H9 (cell line): ENCODE measurements around the gene TRPM1. TPM values are rescaled to one million over a fixed set of nuclear protein-coding genes. Genes with fewer than 3 reads are reported as not detected.

Experiments used
- DNase-seq: peaks from one replicate; pipeline ENCODE4 v3.0.0-alpha.2; 2017
- H2AFZ ChIP-seq: one replicate; pipeline ENCODE4 v1.6.1; 2013; ENCODE audit warnings: mild to moderate bottlenecking, low read length, control low read depth, moderate library complexity
- H2AK5ac ChIP-seq: 2 replicates; pipeline ENCODE4 v1.6.1; 2013; ENCODE audit warnings: low read length, control low read depth, mixed read lengths; ENCODE audit not compliant: insufficient read length
- H2BK120ac ChIP-seq: one replicate; pipeline ENCODE4 v1.6.1; 2013; ENCODE audit warnings: low read depth, mild to moderate bottlenecking, low read length, control low read depth, inconsistent platforms; ENCODE audit not compliant: poor library complexity, severe bottlenecking
- H2BK12ac ChIP-seq: 2 replicates; pipeline ENCODE4 v1.6.1; 2013; ENCODE audit warnings: low read length, control low read depth, mixed read lengths, low read depth; ENCODE audit not compliant: insufficient read length
- H2BK15ac ChIP-seq: 2 replicates; pipeline ENCODE4 v1.6.1; 2013; ENCODE audit warnings: low read depth, low read length, control low read depth
- H2BK20ac ChIP-seq: one replicate; pipeline ENCODE4 v1.6.1; 2013; ENCODE audit warnings: low read depth, mild to moderate bottlenecking, low read length, control low read depth, inconsistent platforms; ENCODE audit not compliant: poor library complexity, severe bottlenecking
- H2BK5ac ChIP-seq: 2 replicates; pipeline ENCODE4 v1.6.1; 2013; ENCODE audit warnings: low read length, control low read depth, mixed read lengths; ENCODE audit not compliant: insufficient read length
- H3K14ac ChIP-seq: 2 replicates; pipeline ENCODE4 v1.6.1; 2013; ENCODE audit warnings: low read length, control low read depth; ENCODE audit not compliant: insufficient read depth
- H3K18ac ChIP-seq: 2 replicates; pipeline ENCODE4 v1.6.1; 2013; ENCODE audit warnings: low read depth, mild to moderate bottlenecking, mixed read lengths, low read length, control low read depth; ENCODE audit not compliant: insufficient read length
- H3K23ac ChIP-seq: 2 replicates; pipeline ENCODE4 v1.6.1; 2013; ENCODE audit warnings: low read length, control low read depth, mixed read lengths, low read depth; ENCODE audit not compliant: insufficient read length
- H3K23me2 ChIP-seq: 2 replicates; pipeline ENCODE4 v1.6.1; 2013; ENCODE audit warnings: low read depth, mild to moderate bottlenecking, mixed read lengths, low read length, control low read depth; ENCODE audit not compliant: insufficient read length, poor library complexity, severe bottlenecking
- H3K27ac ChIP-seq: 2 replicates; pipeline ENCODE4 v1.5.1; 2013; ENCODE audit warnings: low read length, control low read depth, mixed read lengths, low read depth; ENCODE audit not compliant: insufficient read length
- H3K27me3 ChIP-seq: 2 replicates; pipeline ENCODE4 v1.6.1; 2013; ENCODE audit warnings: low read length, control low read depth, inconsistent platforms; ENCODE audit not compliant: insufficient read depth
- H3K4ac ChIP-seq: 2 replicates; pipeline ENCODE4 v1.6.1; 2013; ENCODE audit warnings: low read depth, mild to moderate bottlenecking, control low read depth, inconsistent platforms, low read length, moderate library complexity
- H3K4me1 ChIP-seq: 2 replicates; pipeline ENCODE4 v1.6.1; 2013; ENCODE audit warnings: low read length, control low read depth, inconsistent platforms; ENCODE audit not compliant: insufficient read depth
- H3K4me2 ChIP-seq: 2 replicates; pipeline ENCODE4 v1.6.1; 2013; ENCODE audit warnings: low read length, control low read depth, mixed read lengths; ENCODE audit not compliant: insufficient read length, insufficient read depth
- H3K56ac ChIP-seq: 2 replicates; pipeline ENCODE4 v1.6.1; 2013; ENCODE audit warnings: low read depth, mild to moderate bottlenecking, mixed read lengths, low read length, control low read depth; ENCODE audit not compliant: insufficient read length
- H3K79me1 ChIP-seq: 2 replicates; pipeline ENCODE4 v1.6.1; 2013; ENCODE audit warnings: low read depth, mild to moderate bottlenecking, moderate library complexity, low read length, control low read depth, inconsistent platforms; ENCODE audit not compliant: insufficient read depth, poor library complexity, severe bottlenecking
- H3K79me2 ChIP-seq: 2 replicates; pipeline ENCODE4 v1.6.1; 2013; ENCODE audit warnings: low read length, control low read depth, inconsistent platforms; ENCODE audit not compliant: insufficient read depth
- H3K9ac ChIP-seq: 2 replicates; pipeline ENCODE4 v1.6.1; 2013; ENCODE audit warnings: low read length, control low read depth, mixed read lengths; ENCODE audit not compliant: insufficient read length; ENCODE audit errors: extremely low read depth
- H3K9me3 ChIP-seq: one replicate; pipeline ENCODE4 v1.6.1; 2013; ENCODE audit warnings: low read depth, low read length, inconsistent platforms; ENCODE audit not compliant: control insufficient read depth
- H3T11ph ChIP-seq: one replicate; pipeline ENCODE4 v1.6.1; 2013; ENCODE audit warnings: mild to moderate bottlenecking, low read length, control low read depth, inconsistent platforms
- H4K20me1 ChIP-seq: one replicate; pipeline ENCODE4 v1.6.1; 2013; ENCODE audit not compliant: control insufficient read depth, insufficient read length, insufficient read depth
- H4K5ac ChIP-seq: 2 replicates; pipeline ENCODE4 v1.6.1; 2013; ENCODE audit warnings: low read depth, mild to moderate bottlenecking, mixed read lengths, low read length, control low read depth; ENCODE audit not compliant: insufficient read length
- H4K8ac ChIP-seq: replicated peaks from 2 replicates; pipeline ENCODE4 v1.6.1; 2013; ENCODE audit warnings: low read length, control low read depth, mixed read lengths, low read depth; ENCODE audit not compliant: insufficient read length
- H4K91ac ChIP-seq: 2 replicates; pipeline ENCODE4 v1.6.1; 2013; ENCODE audit warnings: low read depth, mild to moderate bottlenecking, moderate library complexity, mixed read lengths, low read length, control low read depth; ENCODE audit not compliant: insufficient read length
- H3K27ac Mint-ChIP-seq, 3 experiments: 2 replicates in 2 of 3; 3 replicates in 1 of 3; pipeline ENCODE4 v1.8.0; 2020 to 2021; ENCODE audit warnings: mixed read lengths in 3 of 3, mild to moderate bottlenecking in 1 of 3, moderate library complexity in 1 of 3
- H3K27me3 Mint-ChIP-seq: 2 replicates; pipeline ENCODE4 v1.8.0; 2021; ENCODE audit warnings: low read depth, mild to moderate bottlenecking, moderate library complexity, mixed read lengths
- H3K36me3 Mint-ChIP-seq, 3 experiments: 2 replicates in 2 of 3; 3 replicates in 1 of 3; pipeline ENCODE4 v1.8.0; 2020 to 2021; ENCODE audit warnings: low read depth in 3 of 3, mixed read lengths in 3 of 3; ENCODE audit not compliant: insufficient read depth in 1 of 3
- H3K4me1 Mint-ChIP-seq, 2 experiments: 2 replicates each; pipeline ENCODE4 v1.8.0; 2020; ENCODE audit warnings: mixed read lengths in 2 of 2
- H3K4me3 Mint-ChIP-seq, 2 experiments: 2 replicates in 1 of 2; 3 replicates in 1 of 2; pipeline ENCODE4 v1.8.0; 2020 to 2021; ENCODE audit warnings: mild to moderate bottlenecking in 2 of 2, mixed read lengths in 2 of 2, moderate library complexity in 1 of 2
- H3K9me3 Mint-ChIP-seq, 2 experiments: 2 replicates in 1 of 2; 3 replicates in 1 of 2; pipeline ENCODE4 v1.8.0; 2020; ENCODE audit warnings: mild to moderate bottlenecking in 2 of 2, mixed read lengths in 2 of 2, moderate library complexity in 1 of 2
- CTCF ChIP-seq: fragments of 200-600 bp; sonication (generic); conservative IDR thresholded peaks from 3 replicates; pipeline ENCODE4 v1.8.0; 2021; ENCODE audit warnings: antibody characterized with exemption, mild to moderate bottlenecking
- WGBS: extraction: QIAGEN DNeasy Blood & Tissue Kit; methylation state at CpG from one replicate; pipeline ENCODE4 v1.1.7; 2013; ENCODE audit warnings: missing lambda C conversion rate, low lambda C conversion rate, mixed read lengths; ENCODE audit not compliant: insufficient read length; ENCODE audit errors: extremely low coverage; 5-methylcytosine and 5-hydroxymethylcytosine counted together
- total RNA-seq: library from RNA; stranded (reverse); gene quantifications from 2 replicates; pipeline ENCODE4 v1.2.1, GENCODE V29; 2021

TRPM1 gene
- total RNA-seq, 1 experiment from 2014 or later: not detected

GRCh38 chr15:31067890-31068603, 33.5 kb downstream of the TRPM1 start:
- Histone ChIP-seq H3T11ph (no peak overlapping the region), H2BK20ac (no peak overlapping the region), H3K9me3 (no peaks in the 10 kb centered on the region), H3K27ac (no peak overlapping the region), H4K20me1 (no peaks in the 10 kb centered on the region), H2BK120ac (no peak overlapping the region), H3K4me1 (no peaks in the 10 kb centered on the region), H3K23ac (no peak overlapping the region), H3K79me1 (no peaks in the 10 kb centered on the region), H3K9ac (no peak overlapping the region), H3K14ac (no peak overlapping the region), H3K4ac (no peak overlapping the region), H3K79me2 (no peaks in the 10 kb centered on the region), H2AK5ac (no peak overlapping the region), H3K18ac (no peak overlapping the region), H3K56ac (no peak overlapping the region), H2BK15ac (no peak overlapping the region), H3K27me3 (no peaks in the 10 kb centered on the region), H2AFZ (no peak overlapping the region), H4K5ac (no peak overlapping the region), H3K23me2 (no peaks in the 10 kb centered on the region), H4K91ac (no peak overlapping the region), H4K8ac (no peak overlapping the region), H3K4me2 (no peak overlapping the region), H2BK5ac (no peak overlapping the region), H2BK12ac (no peak overlapping the region)
- no peak for TF ChIP-seq CTCF
- no peak for DNase-seq
- H3K9me3 Mint-ChIP-seq: no peaks in the 10 kb centered on the region
- H3K27ac Mint-ChIP-seq: no peak overlapping the region; a peak in 1 of 7 replicates
- H3K27me3 Mint-ChIP-seq: peaks cover 2% of the 10 kb centered on the region
- no CpG with 5 or more reads among the region's 11 CpGs for WGBS
- no peak overlapping the region for H3K4me3 Mint-ChIP-seq
- H3K4me1 Mint-ChIP-seq: peaks cover 9% of the 10 kb centered on the region in 2 experiments
- H3K36me3 Mint-ChIP-seq: no peaks in the 10 kb centered on the region
